NCI-H446 (cell line): ENCODE results near the gene SOX1.

Source experiments
- DNase-seq, 2 experiments: peaks; one replicate each; lab custom pipeline; 2025; lab: John Stamatoyannopoulos, UW

SOX1 gene

GRCh38 chr13:112106478-112107141 lies 39.7 kb downstream of the SOX1 start:
- DNase-seq, result no peak

DNA sequence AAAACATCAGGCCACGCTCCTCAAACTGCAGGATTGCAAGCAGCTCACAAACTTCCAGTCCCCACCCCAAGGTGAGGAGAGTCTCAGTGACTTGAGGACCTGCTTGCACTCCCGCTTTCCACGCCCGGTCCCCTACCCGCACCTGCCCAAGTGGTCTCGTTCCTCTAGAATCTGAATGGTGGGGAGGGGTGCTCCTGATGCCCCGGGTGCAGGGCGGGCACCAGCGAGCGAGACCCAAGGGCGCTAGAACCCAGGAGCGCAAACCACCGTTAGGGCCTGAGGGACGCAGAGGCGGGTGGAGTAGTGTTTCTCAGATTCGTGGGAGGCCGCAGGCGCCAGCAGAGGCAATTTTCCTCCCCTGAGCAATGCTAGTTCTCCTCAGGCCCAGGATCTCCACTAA lies 40.3 kb downstream of the SOX1 start:
- no peak for DNase-seq

DNA sequence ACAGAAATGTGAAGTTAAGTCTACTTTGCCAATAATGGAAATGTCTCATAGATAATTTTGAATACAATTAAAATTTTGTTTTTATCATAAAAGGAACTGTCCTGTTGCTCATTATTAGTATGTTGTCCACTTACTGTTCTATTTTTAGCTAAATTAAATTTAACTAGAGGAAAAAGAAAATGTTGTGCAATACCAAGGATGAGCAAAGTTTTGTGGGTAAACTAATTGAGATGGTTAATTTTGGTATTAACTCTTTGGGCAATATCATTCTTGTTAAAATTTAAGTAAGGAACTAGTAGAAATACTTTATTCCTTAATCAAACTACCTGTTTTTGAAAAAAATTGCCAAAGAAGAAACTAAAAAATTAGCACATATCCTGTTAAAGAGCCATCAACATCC lies 43.5 kb downstream of the SOX1 start:
- no peak for DNase-seq

GRCh38 chr13:112111239-112111857 lies 44.4 kb downstream of the SOX1 start:
- no peak for DNase-seq

DNA sequence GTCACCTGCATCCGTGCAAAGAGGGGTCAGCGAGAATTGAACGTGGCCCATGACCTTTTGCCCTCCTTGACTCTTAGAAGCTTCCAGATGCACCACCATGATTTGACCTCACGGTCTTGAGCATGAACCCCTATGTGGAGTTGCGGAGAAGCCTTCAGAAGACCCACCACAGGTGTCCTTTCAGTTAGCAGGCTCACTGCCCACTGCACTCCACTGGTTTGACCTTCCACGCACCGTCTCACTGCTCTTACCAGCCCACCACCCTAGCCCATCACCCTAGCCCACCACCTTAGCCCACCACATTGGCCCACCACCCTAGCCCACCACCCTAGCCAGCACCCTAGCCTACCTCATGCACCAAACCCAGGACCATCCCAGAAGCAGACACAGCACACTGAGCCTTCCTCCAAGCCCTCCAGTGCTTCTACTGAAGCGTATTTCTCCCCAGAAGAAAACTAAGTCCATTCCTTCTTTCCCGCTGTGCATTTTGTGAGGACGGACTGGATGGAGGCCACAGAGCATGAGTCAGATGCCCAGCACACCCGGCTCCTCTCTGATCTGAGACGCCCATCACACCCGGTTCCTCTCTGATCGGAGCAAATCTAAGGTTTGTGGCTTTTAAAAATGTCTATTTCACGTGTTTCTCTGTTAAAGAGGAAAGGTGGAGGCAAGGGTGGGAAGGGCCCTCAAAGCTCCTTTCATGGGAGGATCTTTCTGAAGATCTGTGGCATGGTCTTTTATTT lies 45.8 kb downstream of the SOX1 start:
- no peak for DNase-seq

DNA sequence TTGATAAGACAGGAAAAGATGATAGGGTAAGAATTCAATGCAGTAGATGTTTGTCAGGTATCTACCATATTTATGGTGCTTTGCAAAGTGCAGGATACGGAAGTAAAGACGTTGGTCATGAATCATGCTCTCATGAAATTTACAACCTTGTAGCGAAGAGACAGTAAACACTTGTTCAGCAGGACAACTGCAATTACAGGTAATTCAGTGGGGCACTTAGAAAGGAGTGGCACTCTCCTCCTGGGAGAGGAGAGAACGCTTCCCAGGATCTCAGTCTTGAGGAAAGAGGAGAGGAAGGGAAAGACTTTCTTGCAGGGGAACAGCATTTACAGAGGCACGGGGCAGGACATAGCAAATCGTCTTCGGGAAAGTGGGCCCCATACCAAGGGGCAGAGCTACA lies 46.4 kb downstream of the SOX1 start:
- DNase-seq, result no peak

DNA sequence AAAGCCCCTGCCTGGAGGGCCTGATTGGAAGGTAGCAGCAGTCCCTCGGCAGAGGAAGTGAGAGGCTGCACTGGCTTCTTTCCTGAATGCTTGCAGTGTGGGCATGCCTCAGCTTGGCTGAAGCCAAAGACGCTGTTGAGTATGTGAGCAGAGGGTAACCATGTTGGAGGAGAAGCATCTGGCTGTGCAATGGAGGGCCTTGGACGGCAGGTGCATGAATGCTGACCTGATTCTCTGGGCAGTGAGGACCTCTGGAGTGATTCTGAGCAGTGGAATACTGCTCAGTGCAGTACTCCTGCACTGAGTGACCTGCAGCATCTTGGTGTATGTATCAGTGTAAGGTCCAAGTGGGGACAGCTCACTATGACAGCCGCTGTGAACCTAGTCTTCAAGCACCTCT lies 46.9 kb downstream of the SOX1 start:
- DNase-seq, result no peak

- DNase-seq, result no peak
These were observed 47.4 kb downstream of the SOX1 start for GRCh38 chr13:112114391-112114790.

DNA sequence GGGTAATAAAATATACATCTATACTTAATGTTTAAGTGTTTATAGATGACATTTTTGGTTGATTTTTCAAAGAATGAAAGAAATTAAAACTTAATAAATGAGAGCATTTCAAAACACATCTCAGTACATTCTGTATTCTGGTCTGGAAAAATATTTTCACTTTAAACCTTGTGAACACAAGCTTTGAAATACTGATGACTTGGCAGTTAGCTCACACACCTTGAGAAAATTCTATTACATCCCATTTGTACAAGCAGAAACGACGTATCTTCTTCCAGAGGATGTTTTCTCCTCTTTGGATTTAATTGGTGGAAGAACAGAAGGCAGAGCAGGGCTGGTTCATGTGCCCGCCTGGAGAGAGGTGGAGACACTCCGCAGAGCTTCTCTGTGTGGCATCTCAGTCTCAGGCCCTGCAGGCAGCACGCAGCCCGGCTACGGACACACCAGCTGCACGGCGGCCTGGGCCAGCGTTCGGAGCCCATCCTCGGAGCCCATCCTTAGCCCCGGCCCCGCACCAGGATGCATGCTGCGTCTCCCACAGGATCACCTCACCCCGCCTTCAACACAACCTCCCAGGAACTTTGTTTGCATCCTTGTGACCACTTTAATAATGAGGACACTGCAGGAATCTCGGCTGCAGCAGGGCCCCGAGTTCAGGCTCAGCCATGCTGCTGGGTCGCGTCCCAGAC lies 48.6 kb downstream of the SOX1 start:
- no peak for DNase-seq

DNA sequence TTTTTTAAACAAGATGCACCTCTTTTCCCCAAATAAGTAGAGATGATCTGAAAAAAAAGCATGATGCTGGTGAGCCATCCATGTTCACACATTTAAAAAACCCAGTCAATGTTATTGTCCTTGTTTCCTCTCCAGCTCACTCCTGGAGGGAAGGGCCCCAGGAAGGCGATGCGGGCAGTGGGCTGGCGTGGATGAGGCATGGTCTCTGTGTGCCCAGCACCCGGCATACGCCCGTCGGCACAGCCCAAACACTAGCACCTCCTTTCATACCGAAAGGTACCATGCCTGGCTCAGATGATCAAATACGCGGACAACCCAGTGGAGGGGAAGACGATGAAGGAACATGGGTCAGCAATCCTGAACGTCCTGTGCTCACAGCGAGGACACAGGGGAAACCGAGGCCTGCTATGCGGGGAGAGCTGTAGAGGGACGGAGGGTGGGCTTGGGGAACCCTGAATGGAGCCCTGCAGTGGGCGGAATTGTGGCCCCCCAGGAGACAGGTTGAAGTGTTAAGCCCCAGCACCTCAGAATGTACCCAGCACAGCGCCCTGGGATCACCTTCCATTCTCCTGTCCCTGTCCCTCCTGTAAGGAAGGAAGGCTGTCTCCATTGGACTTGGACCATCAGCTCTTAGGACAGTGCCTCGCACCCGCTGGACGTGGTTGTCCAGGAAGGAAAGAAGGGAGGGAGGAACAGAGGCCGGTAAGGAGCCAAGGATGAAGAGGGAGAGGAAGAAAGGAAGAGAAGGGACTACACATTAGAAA lies 49.4 kb downstream of the SOX1 start:
- DNase-seq, result no peak

DNA sequence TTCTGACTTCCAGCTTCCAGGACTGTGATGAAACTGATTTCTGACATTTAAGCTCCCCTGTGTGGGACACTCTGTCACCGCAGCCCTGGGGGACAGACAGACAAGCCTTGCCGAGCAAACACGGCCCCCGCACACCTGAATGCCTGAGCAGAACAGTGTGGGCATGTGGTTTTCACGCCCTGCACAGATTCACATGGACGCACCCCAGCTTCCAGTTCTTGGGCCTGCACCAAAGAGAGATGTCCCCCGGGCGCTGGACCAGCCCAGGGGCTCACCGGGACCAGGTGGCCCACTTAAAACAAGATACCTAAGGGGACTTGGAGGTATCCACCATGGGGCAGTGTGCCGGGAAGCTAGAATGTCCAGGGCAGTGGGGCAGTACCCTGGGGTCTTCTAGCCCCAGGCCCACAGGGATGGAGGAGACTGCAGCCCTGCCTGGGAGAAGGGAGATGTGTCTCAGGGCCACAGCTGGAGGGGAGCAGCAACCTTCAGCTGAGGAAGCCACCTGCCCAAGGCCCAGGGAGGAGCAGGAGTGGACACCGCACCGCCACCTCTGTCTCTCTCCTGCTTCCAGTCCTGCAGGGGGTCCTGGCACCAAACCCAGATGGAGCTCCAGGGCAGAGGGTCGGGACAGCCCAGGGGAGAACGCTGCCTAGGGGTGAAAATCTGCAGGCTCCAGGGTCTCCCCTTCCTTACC lies 50.5 kb downstream of the SOX1 start:
- no peak for DNase-seq

DNA sequence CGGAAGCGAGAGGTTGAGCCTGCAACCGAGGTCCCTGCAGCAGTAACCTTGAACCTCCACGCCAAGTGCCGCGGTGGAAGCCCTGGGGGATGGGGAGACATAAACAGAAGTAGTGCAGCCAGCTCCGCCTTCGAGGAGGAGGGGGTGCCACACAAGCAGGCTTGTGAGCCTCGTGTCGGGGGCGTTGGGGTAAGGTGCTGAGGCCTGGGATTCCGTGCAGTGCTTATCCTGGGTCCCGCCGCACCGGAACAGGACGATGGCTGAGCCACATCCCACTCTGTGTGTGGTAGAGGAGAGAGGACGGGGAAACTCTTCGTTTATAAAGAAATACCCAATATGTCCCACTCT lies 51.0 kb downstream of the SOX1 start:
- no peak for DNase-seq

GRCh38 chr13:112118451-112119064 lies 51.6 kb downstream of the SOX1 start:
- DNase-seq, result no peak

DNA sequence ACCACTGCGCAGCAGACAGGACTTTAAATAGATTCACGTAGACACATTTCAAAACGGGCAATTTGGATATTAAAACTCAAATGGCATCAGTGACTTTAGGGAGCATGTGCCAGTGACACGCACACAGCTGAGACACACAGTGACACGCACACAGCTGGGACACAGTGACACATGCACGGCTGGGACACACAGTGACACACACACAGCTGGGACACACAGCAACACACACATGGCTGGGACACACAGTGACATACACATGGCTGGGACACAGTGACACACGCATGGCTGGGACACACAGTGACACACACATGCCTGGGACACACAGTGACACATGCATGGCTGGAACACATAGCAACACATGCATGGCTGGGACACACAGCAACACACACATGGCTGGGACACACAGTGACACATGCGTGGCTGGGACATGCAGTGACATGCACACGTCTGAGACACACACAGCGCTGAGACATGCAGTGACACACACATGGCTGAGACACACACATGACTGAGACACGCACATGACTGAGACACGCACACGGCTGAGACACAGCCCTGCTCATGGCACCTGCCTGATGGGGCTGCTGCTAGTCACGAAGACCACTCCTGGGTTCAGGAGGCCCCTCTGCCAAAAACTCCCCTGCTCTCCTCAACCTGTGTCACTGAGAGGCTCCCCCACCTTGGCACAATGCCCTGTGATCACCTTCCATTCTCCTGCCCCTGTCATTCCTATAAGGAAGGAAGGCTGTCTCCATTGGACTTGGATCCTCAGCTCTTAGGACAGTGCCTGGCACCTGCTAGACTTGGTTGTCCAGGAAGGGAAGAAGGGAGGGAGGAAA lies 52.5 kb downstream of the SOX1 start:
- no peak for DNase-seq

GRCh38 chr13:112120031-112120373 lies 53.1 kb downstream of the SOX1 start:
- DNase-seq, result no peak
